SIG-M5 (cell line): Measurements from ENCODE around the gene ZFP36.
"Not testable (repeated sequence)": the region's sequence is repeated elsewhere in the genome, so short reads cannot be mapped to it uniquely, and the experiment has no call there.

ENCODE experiments used
- DNase-seq: peaks from one replicate; lab custom pipeline; 2025; lab: John Stamatoyannopoulos, UW

ZFP36 gene

GRCh38 chr19:39406656-39407409 is at the start of gene ZFP36:
Gene ZFP36 (plus strand): TSS chr19:39406847. CDS start chr19:39406905, 58 bp downstream.
- DNase-seq: no peak

GRCh38 chr19:39359026-39359425 is 47.6 kb upstream of the ZFP36 start:
- DNase-seq: no peak

GRCh38 chr19:39360599-39360998 is 46.0 kb upstream of the ZFP36 start:
- DNase-seq: no peak

- DNase-seq: no peak
Observed at GRCh38 chr19:39362682-39363657, 43.7 kb upstream of the ZFP36 start.

- DNase-seq: no peak
Observed at GRCh38 chr19:39363901-39364457, 42.7 kb upstream of the ZFP36 start.

- DNase-seq: no peak
Observed at GRCh38 chr19:39365531-39365930, 41.1 kb upstream of the ZFP36 start.

- DNase-seq: no peak
Observed at GRCh38 chr19:39369200-39369599, 37.4 kb upstream of the ZFP36 start.

- DNase-seq: no peak
Observed at GRCh38 chr19:39370735-39371134, 35.9 kb upstream of the ZFP36 start.

GRCh38 chr19:39372047-39372802 is 34.4 kb upstream of the ZFP36 start:
- no peak for DNase-seq

GRCh38 chr19:39372941-39373340 is 33.7 kb upstream of the ZFP36 start:
- DNase-seq: no peak

GRCh38 chr19:39375929-39376328 is 30.7 kb upstream of the ZFP36 start:
- no peak for DNase-seq

GRCh38 chr19:39377373-39378362 is 29.0 kb upstream of the ZFP36 start:
- no peak for DNase-seq

- not testable (repeated sequence) for DNase-seq
Observed at GRCh38 chr19:39379366-39379765, 27.3 kb upstream of the ZFP36 start.

- no peak for DNase-seq
Observed at GRCh38 chr19:39379865-39380396, 26.7 kb upstream of the ZFP36 start.

- no peak for DNase-seq
Observed at GRCh38 chr19:39380521-39381502, 25.8 kb upstream of the ZFP36 start.

- DNase-seq: no peak
Observed at GRCh38 chr19:39381910-39382611, 24.6 kb upstream of the ZFP36 start.

GRCh38 chr19:39382991-39383828 is 23.4 kb upstream of the ZFP36 start:
- DNase-seq: no peak
